Choroid plexus epithelial cell (primary cell): ENCODE results near the gene MGAT4C.
"Not testable (repeated sequence)": the region's sequence is repeated elsewhere in the genome, so short reads cannot be mapped to it uniquely, and the experiment has no call there.

Experiments
- DNase-seq: peaks from one replicate; pipeline ENCODE4 v3.0.0-alpha.2; 2010; ENCODE audit warnings: low read depth
- H3K4me3 ChIP-seq: 2 replicates; pipeline ENCODE4 v1.5.1; 2011; ENCODE audit warnings: low read depth, mild to moderate bottlenecking, control low read depth, low read length, moderate library complexity
- TF ChIP-seq, protein P1 (sequence below): conservative IDR thresholded peaks from 2 replicates; pipeline ENCODE4 v1.5.1; 2011; ENCODE audit warnings: low read depth, mild to moderate bottlenecking, control low read depth, inconsistent platforms, low read length, moderate library complexity

MGAT4C gene

DNA sequence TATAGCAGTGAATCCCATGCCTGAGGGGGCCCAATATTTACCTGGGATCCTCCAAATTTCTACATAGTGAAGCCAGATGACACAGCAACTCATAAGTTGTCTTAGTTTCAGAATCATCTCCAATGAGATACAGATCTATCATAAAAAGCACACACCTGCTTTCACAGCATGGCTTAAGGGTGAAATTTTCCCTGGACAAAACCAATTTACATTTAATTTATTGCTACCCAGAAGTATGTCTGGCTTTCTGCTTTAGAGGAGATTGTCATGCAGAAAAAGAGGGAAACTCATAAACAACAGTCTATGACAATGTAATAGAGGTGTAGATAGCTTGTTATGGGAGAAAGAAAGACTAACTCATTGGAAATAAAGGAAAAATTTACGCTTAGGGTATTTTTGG is 113.0 kb downstream of the MGAT4C start:
- H3K4me3 ChIP-seq: no peak overlapping the region
- DNase-seq: no peak
- TF ChIP-seq, protein P1, sequence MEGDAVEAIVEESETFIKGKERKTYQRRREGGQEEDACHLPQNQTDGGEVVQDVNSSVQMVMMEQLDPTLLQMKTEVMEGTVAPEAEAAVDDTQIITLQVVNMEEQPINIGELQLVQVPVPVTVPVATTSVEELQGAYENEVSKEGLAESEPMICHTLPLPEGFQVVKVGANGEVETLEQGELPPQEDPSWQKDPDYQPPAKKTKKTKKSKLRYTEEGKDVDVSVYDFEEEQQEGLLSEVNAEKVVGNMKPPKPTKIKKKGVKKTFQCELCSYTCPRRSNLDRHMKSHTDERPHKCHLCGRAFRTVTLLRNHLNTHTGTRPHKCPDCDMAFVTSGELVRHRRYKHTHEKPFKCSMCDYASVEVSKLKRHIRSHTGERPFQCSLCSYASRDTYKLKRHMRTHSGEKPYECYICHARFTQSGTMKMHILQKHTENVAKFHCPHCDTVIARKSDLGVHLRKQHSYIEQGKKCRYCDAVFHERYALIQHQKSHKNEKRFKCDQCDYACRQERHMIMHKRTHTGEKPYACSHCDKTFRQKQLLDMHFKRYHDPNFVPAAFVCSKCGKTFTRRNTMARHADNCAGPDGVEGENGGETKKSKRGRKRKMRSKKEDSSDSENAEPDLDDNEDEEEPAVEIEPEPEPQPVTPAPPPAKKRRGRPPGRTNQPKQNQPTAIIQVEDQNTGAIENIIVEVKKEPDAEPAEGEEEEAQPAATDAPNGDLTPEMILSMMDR: no peak

DNA sequence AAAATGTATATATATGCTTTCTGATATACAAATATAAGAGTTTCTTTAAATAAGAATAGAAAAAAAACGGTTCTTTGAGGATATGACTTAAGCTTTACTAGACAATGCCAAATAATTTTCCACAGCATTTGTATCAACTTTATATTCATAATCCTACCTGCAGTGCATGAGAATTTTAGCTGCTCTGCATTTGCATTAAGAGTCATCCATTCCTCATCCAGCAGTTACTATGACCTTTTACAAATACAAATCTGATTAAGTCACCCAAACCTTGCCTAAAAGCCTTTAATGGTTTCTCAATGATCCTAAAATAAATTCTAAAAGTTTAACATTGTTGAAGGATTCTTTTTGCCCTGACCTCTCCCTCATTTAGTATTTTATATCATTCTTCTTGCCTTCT is 116.5 kb downstream of the MGAT4C start:
- DNase-seq: no peak
- H3K4me3 ChIP-seq: no peak overlapping the region
- TF ChIP-seq, protein P1: no peak

GRCh38 chr12:86138770-86139169 is 117.4 kb downstream of the MGAT4C start:
- TF ChIP-seq, protein P1: no peak
- no peak overlapping the region for H3K4me3 ChIP-seq
- DNase-seq: no peak

- peak; percentile 50 for DNase-seq
- TF ChIP-seq, protein P1: no peak
- no peak overlapping the region for H3K4me3 ChIP-seq
These were observed 118.3 kb downstream of the MGAT4C start for GRCh38 chr12:86137936-86138335.

GRCh38 chr12:86134561-86134960 is 121.6 kb downstream of the MGAT4C start:
- DNase-seq: peak; percentile 38
- H3K4me3 ChIP-seq: no peak overlapping the region
- TF ChIP-seq, protein P1: no peak

GRCh38 chr12:86126900-86127299 is 129.3 kb downstream of the MGAT4C start:
- DNase-seq, H3K4me3 ChIP-seq: not testable (repeated sequence)

DNA sequence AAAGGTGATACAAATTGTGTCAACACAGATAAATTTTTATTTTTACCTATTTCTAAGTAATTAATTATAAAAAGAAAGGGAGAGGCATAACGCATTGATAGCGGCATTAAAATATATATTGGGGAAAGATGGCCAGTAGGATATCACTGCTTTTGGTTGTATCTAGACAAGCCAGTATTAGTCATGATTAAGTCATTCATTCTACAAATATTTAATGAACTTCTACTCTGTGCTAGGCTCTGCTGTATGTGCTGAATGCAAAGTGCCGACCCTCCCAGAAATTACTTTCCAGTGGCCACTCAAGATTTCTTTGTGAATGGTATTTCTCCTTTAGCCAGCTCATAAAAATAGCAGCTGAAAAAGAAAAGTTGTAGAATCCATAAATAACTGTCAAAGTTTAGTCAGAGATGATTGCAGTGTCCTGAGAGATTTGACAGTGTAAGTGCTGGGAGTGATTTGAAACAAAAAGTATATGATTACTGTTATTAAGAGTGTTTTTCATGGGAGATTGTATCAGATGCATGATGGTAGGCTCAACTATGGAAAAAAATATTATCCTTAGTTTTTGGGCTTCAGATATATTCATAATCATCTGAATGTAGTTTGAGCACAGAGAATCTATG is 133.2 kb downstream of the MGAT4C start:
- TF ChIP-seq, protein P1: no peak
- H3K4me3 ChIP-seq: no peak overlapping the region
- no peak for DNase-seq
